Liver (tissue), 9 donors: ENCODE results near the gene HIP1. TPM values are rescaled to one million over a fixed set of nuclear protein-coding genes. Genes with fewer than 3 reads are reported as not detected.
A peak's percentile ranks its signal among the peaks of the same experiment; 100 is the strongest.

Experiments
- DNase-seq: peaks from one replicate; pipeline ENCODE4 v3.0.0-alpha.2; 2017; ENCODE audit warnings: low spot score
- H3K27ac ChIP-seq, 2 donors: one replicate each; pipeline ENCODE4 v1.7.0; 2013; ENCODE audit warnings: inconsistent platforms in 2 of 2, low read length in 2 of 2, control low read depth in 1 of 2, low read depth in 1 of 2, mild to moderate bottlenecking in 1 of 2
- H3K27me3 ChIP-seq, 4 donors: one replicate each; pipeline versions ENCODE4 v1.6.1 to v1.7.0; 2013; ENCODE audit warnings: low read length in 3 of 4, inconsistent platforms in 1 of 4, mild to moderate bottlenecking in 1 of 4, moderate library complexity in 1 of 4; ENCODE audit not compliant: control insufficient read depth in 4 of 4, insufficient read depth in 4 of 4
- H3K36me3 ChIP-seq, 4 donors: one replicate each; pipeline versions ENCODE4 v1.6.1 to v1.7.0; 2013; ENCODE audit warnings: low read length in 3 of 4, mild to moderate bottlenecking in 3 of 4, low read depth in 1 of 4, moderate library complexity in 1 of 4; ENCODE audit not compliant: control insufficient read depth in 4 of 4, insufficient read depth in 3 of 4
- H3K4me1 ChIP-seq, 4 donors: one replicate each; pipeline versions ENCODE4 v1.6.1 to v1.7.0; 2013; ENCODE audit warnings: low read length in 3 of 4, mild to moderate bottlenecking in 3 of 4, moderate library complexity in 1 of 4; ENCODE audit not compliant: control insufficient read depth in 4 of 4, insufficient read depth in 4 of 4
- H3K4me3 ChIP-seq, 3 donors: one replicate each; pipeline versions ENCODE4 v1.6.1 to v1.7.0; 2013; ENCODE audit warnings: low read length in 3 of 3, control low read depth in 1 of 3, low read depth in 1 of 3, mild to moderate bottlenecking in 1 of 3
- H3K9ac ChIP-seq, 2 donors: one replicate each; pipeline ENCODE4 v1.7.0; 2013; ENCODE audit warnings: low read length in 2 of 2, mild to moderate bottlenecking in 2 of 2, moderate library complexity in 2 of 2, control low read depth in 1 of 2, low read depth in 1 of 2
- H3K9me3 ChIP-seq, 4 donors: one replicate each; pipeline versions ENCODE4 v1.6.1 to v1.7.0; 2013; ENCODE audit warnings: low read length in 3 of 4; ENCODE audit not compliant: control insufficient read depth in 4 of 4
- CTCF ChIP-seq: fragments of 150-350 bp; IDR thresholded peaks from 2 replicates; pipeline ENCODE4 v1.5.1; 2017; ENCODE audit warnings: improper control_type of control experiment, low read depth, low read length; ENCODE audit not compliant: missing input control
- EGR1 ChIP-seq, 2 donors: IDR thresholded peaks; 2 replicates each; pipeline ENCODE4 v1.6.1; 2016 to 2018; ENCODE audit warnings: antibody characterized with exemption in 2 of 2, low read depth in 2 of 2
- FOXA1 ChIP-seq: IDR thresholded peaks from 2 replicates; pipeline ENCODE4 v1.6.1; 2016; ENCODE audit warnings: antibody characterized with exemption
- FOXA2 ChIP-seq: IDR thresholded peaks from 2 replicates; pipeline ENCODE4 v1.6.1; 2016; ENCODE audit warnings: antibody characterized with exemption
- HNF4A ChIP-seq, 2 donors: conservative IDR thresholded peaks; 2 replicates each; pipeline ENCODE4 v1.6.1; 2016; ENCODE audit warnings: antibody characterized with exemption in 2 of 2, mild to moderate bottlenecking in 2 of 2
- JUND ChIP-seq, 2 donors: IDR thresholded peaks; 2 replicates each; pipeline ENCODE4 v1.6.1; 2016; ENCODE audit warnings: antibody characterized with exemption in 2 of 2
- MAX ChIP-seq: IDR thresholded peaks from 2 replicates; pipeline ENCODE4 v1.6.1; 2016; ENCODE audit warnings: antibody characterized with exemption
- NR2F2 ChIP-seq: IDR thresholded peaks from 2 replicates; pipeline ENCODE4 v1.6.1; 2016; ENCODE audit warnings: antibody characterized with exemption
- RAD21 ChIP-seq, 2 donors: IDR thresholded peaks; 2 replicates each; pipeline ENCODE4 v1.6.1; 2016; ENCODE audit warnings: antibody characterized with exemption in 2 of 2, mild to moderate bottlenecking in 2 of 2
- REST ChIP-seq: IDR thresholded peaks from 2 replicates; pipeline ENCODE4 v1.6.1; 2016; ENCODE audit warnings: antibody characterized with exemption, mild to moderate bottlenecking
- RXRA ChIP-seq, 2 donors: IDR thresholded peaks; 2 replicates each; pipeline ENCODE4 v1.6.1; 2017 to 2018; ENCODE audit warnings: antibody characterized with exemption in 2 of 2, mild to moderate bottlenecking in 1 of 2
- SP1 ChIP-seq: IDR thresholded peaks from 2 replicates; pipeline ENCODE4 v1.6.1; 2018; ENCODE audit warnings: antibody characterized with exemption, mild to moderate bottlenecking
- TAF1 ChIP-seq: conservative IDR thresholded peaks from 2 replicates; pipeline ENCODE4 v1.6.1; 2016; ENCODE audit warnings: antibody characterized with exemption, mild to moderate bottlenecking
- YY1 ChIP-seq: IDR thresholded peaks from 2 replicates; pipeline ENCODE4 v1.6.1; 2016; ENCODE audit warnings: antibody characterized with exemption, mild to moderate bottlenecking
- ZBTB33 ChIP-seq: IDR thresholded peaks from 2 replicates; pipeline ENCODE4 v1.6.1; 2016; ENCODE audit warnings: antibody characterized with exemption
- WGBS: extraction: QIAGEN DNeasy Blood & Tissue Kit; methylation state at CpG from one replicate; pipeline ENCODE4 v1.1.7; 2013; 5-methylcytosine and 5-hydroxymethylcytosine counted together
- polyA plus RNA-seq, 2 donors: library from polyadenylated mRNA; stranded (reverse) in 1 of 2; unstranded in 1 of 2; fragments of 200-250 nt in 1 of 2; fragments of >200 nt in 1 of 2; fragmentation: Nextera tagmentation in 1 of 2; extraction: Ambion mirVana in 1 of 2; gene quantifications; one replicate each; pipeline versions ENCODE4 v1.2.1 to v1.2.3, GENCODE V29; 2013 to 2015
- total RNA-seq, 2 donors: library from RNA; depleted of rRNA; stranded (reverse); fragments of >200 nt; gene quantifications; one replicate each; pipeline ENCODE4 v1.2.3, GENCODE V29; 2014
- donor health status: healthy.
- donor health status: healthy.
- donor health status: healthy.
- donor health status: healthy.
- donor health status: healthy.

Gene HIP1
- total and polyA plus RNA-seq, 4 donors, result 3.8 to 13.6 (median 7.8) TPM

- 33% methylated on average over 7 of the region's 7 CpGs for WGBS
- no peak overlapping the region for H3K4me3 ChIP-seq
- TF ChIP-seq MAX (no peak), CTCF (peak; percentile 24), RAD21 (IDR thresholded peaks at IDR 0.05) (peak; percentile 53 to 73), HNF4A (conservative IDR thresholded peaks at IDR 0.05) (peak in 1 of 2 donors; percentile 28)
- peak overlapping the region; percentile 26 to 31 for H3K27ac ChIP-seq
- no peaks in the 10 kb centered on the region for H3K9me3 ChIP-seq
- H3K4me1 ChIP-seq, result peaks cover 0 to 12% (median 9%) of the 10 kb centered on the region in 4 donors
- no peaks in the 10 kb centered on the region for H3K36me3 ChIP-seq
- H3K9ac ChIP-seq, result no peak overlapping the region
- peak; percentile 39 for DNase-seq
- H3K27me3 ChIP-seq, result no peaks in the 10 kb centered on the region
These were observed 88.7 kb downstream of the HIP1 start for GRCh38 chr7:75650062-75650461.

GRCh38 chr7:75649462-75649861, 89.3 kb downstream of the HIP1 start:
- Histone ChIP-seq H3K36me3 (no peaks in the 10 kb centered on the region), H3K4me3 (no peak overlapping the region), H3K27me3 (no peaks in the 10 kb centered on the region), H3K4me1 (peaks cover 0 to 12% (median 9%) of the 10 kb centered on the region in 4 donors), H3K9ac (no peak overlapping the region), H3K27ac (peak overlapping the region in 1 of 2 donors; percentile 26), H3K9me3 (no peaks in the 10 kb centered on the region)
- TF ChIP-seq SP1 (peak; percentile 17), FOXA2 (no peak), RXRA (IDR thresholded peaks at IDR 0.05) (peak; percentile 21 to 38), FOXA1 (no peak), ZBTB33 (no peak), RAD21 (IDR thresholded peaks at IDR 0.05) (no peak), EGR1 (IDR thresholded peaks at IDR 0.05; ENCODE audit: low read depth in 2 of 2) (no peak), REST (no peak), NR2F2 (no peak), JUND (IDR thresholded peaks at IDR 0.05) (no peak), YY1 (no peak), TAF1 (no peak), HNF4A (conservative IDR thresholded peaks at IDR 0.05) (peak in 1 of 2 donors; percentile 15)
- WGBS, result 33% methylated on average over 4 of the region's 4 CpGs
- DNase-seq, result no peak
